ENCODE results near the gene ACTL7A. TPM values are rescaled to one million over a fixed set of nuclear protein-coding genes. Genes with fewer than 3 reads are reported as not detected.

Gene ACTL7A
- total and polyA plus RNA-seq, 2 of the 13 experiments (the other 11 are each of a cell fraction or from before 2014, with no cell fraction given), result not detected

- TF ChIP-seq HMGXB4 (CRISPR knock-in tag; IDR thresholded peaks at IDR 0.05; ENCODE audit: borderline replicate concordance in 1 of 2, low read depth in 1 of 2) (peak in 1 of 2 experiments; percentile 75; a peak in 2 of 4 replicates), KAT2B (IDR thresholded peaks at IDR 0.05; ENCODE audit: borderline replicate concordance, low read depth, low read length) (no peak), ZNF781 (CRISPR knock-in tag; IDR thresholded peaks at IDR 0.05; ENCODE audit: borderline replicate concordance, not compliant biosample characterization) (peak; percentile 91), SOX6 (IDR thresholded peaks at IDR 0.05) (no peak), SOX6 (CRISPR knock-in tag; IDR thresholded peaks at IDR 0.05) (peak; percentile 98), ZNF280D (CRISPR knock-in tag; IDR thresholded peaks at IDR 0.05) (peak; percentile 84), PHB2 (IDR thresholded peaks at IDR 0.05; ENCODE audit: partially characterized antibody) (no peak), RBFOX2 (IDR thresholded peaks at IDR 0.05; ENCODE audit: low read depth, low read length) (peak; percentile 93), NCOR1 (IDR thresholded peaks at IDR 0.05; ENCODE audit: borderline replicate concordance, low read length) (peak; percentile 95; the same call in 1 of the 2 replicates), POLR2G (IDR thresholded peaks at IDR 0.05; ENCODE audit: low read depth, low read length) (peak; percentile 95), ZNF124 (CRISPR knock-in tag; IDR thresholded peaks at IDR 0.05) (0 out of 2 replicates have a peak, but pooled peaks have one; percentile 30), CEBPZ (IDR thresholded peaks at IDR 0.05; ENCODE audit: low read length) (no peak), NR2F6 (IDR thresholded peaks at IDR 0.05) (peak; percentile 99), NR2F6 (CRISPR knock-in tag; IDR thresholded peaks at IDR 0.05) (peak; percentile 99), ZNF160 (CRISPR knock-in tag; IDR thresholded peaks at IDR 0.05) (no peak), ZNF782 (CRISPR knock-in tag; IDR thresholded peaks at IDR 0.05; ENCODE audit: borderline replicate concordance) (peak; percentile 49; the same call in 1 of the 2 replicates), GTF2F1 (IDR thresholded peaks at IDR 0.05; ENCODE audit: low read length) (peak; percentile 63), CHD2 (IDR thresholded peaks at IDR 0.05; ENCODE audit: low read depth, low read length) (no peak), ZBTB38 (CRISPR knock-in tag; IDR thresholded peaks at IDR 0.05) (peak; percentile 85), JUNB (CRISPR knock-in tag; IDR thresholded peaks at IDR 0.05; ENCODE audit: borderline replicate concordance) (peak; percentile 99)
These were observed 23.7 kb downstream of the ACTL7A start (continued) for GRCh38 chr9:108885643-108886348.

Measured in HepG2 (cell line).